ENCODE results near the gene MFSD8.
"Not testable (repeated sequence)": the region's sequence is repeated elsewhere in the genome, so short reads cannot be mapped to it uniquely, and the experiment has no call there.

Gene MFSD8

GRCh38 chr4:127936974-127937373 lies 28.0 kb downstream of the MFSD8 start:
- DNase-seq (ENCODE audit: low read depth) = no peak

GRCh38 chr4:127931836-127932235 lies 33.1 kb downstream of the MFSD8 start:
- not testable (repeated sequence) for DNase-seq (ENCODE audit: low read depth)

- DNase-seq (ENCODE audit: low read depth) = no peak
These were observed 34.8 kb downstream of the MFSD8 start for GRCh38 chr4:127930175-127930574.

DNA sequence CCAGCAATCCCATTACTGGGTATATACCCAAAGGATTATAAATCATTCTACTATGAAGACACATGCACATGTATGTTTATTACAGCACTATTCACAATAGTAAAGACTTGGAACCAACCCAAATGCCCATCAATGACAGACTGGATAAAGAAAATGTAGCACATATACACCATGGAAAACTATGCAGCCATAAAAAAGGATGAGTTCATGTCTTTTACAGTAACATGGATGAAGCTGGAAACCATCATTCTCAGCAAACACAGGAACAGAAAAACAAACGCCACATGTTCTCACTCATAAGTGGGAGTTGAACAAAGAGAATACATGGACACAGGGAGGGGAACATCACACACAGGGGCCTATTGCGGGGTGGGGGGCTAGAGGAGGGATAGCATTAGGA lies 39.3 kb downstream of the MFSD8 start:
- DNase-seq (ENCODE audit: low read depth) = not testable (repeated sequence)

GRCh38 chr4:127922226-127922625 lies 42.7 kb downstream of the MFSD8 start:
- DNase-seq (ENCODE audit: low read depth) = no peak

DNA sequence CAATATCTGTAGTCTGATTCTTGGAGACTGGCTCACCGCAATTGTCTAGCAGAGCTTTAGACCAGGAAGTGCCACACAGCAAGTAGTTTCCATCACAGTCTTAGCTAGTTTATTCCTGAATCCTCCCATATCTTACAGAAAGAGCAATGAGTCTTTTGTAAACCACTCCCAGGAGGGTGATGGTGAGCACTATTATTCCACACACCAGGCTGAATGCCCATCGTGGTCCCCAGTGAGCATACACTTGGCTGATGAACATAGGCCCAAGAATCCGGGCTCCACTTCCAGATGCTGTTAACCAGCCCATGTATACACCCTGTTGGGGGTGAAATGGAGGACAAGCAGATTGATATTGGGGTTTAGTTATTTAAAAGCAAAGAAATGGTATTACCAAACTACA lies 44.5 kb downstream of the MFSD8 start:
- DNase-seq (ENCODE audit: low read depth) = no peak

DNA sequence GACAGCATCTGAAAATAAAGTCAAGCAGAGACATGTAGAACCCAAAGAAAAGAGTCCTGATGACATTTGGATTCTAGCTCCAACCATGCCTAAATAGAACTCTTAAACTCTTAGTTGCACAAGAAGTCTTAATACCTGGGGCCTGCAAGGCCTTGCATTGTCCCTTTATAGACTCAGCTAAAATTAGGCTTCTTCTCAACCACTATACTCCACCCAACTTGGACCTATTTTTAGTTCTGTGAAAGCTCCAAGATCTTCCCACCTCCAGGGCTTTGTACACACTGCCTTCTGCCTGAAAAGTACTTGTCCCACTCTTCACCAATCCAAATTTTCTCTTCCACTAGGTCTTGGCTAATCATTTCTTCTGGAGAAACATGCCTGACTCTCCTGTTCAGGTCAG lies 47.8 kb downstream of the MFSD8 start:
- no peak for DNase-seq (ENCODE audit: low read depth)

DNA sequence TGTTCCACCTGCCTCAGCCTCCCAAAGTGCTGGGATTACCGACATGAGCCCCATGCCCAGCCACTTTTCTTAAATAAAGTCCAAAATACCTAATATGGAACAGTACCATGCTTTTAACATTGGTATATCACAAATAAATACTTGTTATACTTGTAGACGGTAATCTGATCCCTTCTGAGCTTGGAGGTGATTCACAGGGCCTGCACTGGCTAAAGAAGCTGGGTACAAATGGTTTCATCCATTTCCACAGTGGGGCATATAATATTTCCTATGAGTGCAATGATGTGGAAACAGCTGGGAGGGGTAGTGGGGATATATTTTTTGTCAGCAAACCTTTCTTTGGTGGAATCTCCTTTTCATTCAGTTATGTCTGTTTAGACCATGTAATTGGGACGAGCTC lies 48.5 kb downstream of the MFSD8 start:
- DNase-seq (ENCODE audit: low read depth) = no peak

DNA sequence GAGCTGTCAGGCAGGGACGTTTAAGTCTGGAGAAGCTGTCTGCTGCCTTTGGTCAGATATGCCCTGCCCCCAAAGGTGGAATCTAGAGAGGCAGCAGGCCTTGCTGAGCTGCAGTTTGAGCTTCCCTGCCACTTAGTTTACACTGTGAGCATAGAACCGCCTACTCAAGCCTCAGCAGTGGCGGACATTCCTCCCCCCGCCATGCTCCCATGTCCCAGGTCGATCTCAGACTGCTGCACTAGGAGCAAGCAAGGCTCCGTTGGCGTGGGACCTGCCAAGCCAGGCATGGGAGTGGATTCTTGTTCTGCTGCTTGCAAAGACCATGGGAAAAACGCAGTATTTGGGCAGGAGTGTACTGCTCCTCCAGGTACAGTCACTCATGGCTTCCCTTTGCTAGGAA lies 59.9 kb downstream of the MFSD8 start:
- no peak for DNase-seq (ENCODE audit: low read depth)

- DNase-seq (ENCODE audit: low read depth) = not testable (repeated sequence)
These were observed 65.3 kb downstream of the MFSD8 start for GRCh38 chr4:127899682-127900081.

- no peak for DNase-seq (ENCODE audit: low read depth)
These were observed 68.4 kb downstream of the MFSD8 start for GRCh38 chr4:127896528-127896927.

DNA sequence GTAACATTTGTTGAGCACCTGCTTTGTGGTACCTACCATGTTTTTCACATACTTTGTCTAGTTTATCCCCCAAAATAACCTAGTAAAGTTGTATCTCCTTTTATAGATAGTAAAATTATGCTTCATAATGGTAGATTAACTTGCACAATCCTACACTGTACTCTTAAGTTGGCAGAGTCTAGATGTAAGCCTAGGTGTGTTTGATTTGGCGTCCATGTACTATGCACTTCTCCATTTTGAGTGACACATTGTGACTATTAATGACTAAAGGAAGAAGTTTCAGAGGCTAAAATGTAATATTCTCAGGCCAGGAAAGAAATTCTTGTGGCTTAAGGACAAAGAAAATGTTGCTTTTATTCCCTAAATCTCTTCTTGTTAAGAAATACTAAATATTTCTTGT lies 68.9 kb downstream of the MFSD8 start:
- DNase-seq (ENCODE audit: low read depth) = no peak

- no peak for DNase-seq (ENCODE audit: low read depth)
These were observed 75.1 kb downstream of the MFSD8 start for GRCh38 chr4:127889903-127890302.

- DNase-seq (ENCODE audit: low read depth) = no peak
These were observed 76.4 kb downstream of the MFSD8 start for GRCh38 chr4:127888559-127888958.

DNA sequence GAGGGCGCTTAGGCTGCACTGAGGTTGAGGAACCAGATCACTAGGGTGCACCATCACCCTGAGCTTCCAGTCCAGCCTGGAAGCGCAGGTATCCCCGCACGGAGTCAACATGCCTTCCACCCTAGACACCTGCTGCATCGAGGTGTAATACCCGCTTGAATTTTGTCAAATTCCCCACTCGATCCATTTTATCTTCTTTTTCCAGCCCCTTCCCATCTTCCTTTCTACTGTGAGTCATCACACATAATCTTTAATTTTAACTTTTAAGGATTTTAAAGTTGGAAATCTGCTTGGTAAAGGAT lies 83.5 kb downstream of the MFSD8 start:
- no peak for DNase-seq (ENCODE audit: low read depth)

DNA sequence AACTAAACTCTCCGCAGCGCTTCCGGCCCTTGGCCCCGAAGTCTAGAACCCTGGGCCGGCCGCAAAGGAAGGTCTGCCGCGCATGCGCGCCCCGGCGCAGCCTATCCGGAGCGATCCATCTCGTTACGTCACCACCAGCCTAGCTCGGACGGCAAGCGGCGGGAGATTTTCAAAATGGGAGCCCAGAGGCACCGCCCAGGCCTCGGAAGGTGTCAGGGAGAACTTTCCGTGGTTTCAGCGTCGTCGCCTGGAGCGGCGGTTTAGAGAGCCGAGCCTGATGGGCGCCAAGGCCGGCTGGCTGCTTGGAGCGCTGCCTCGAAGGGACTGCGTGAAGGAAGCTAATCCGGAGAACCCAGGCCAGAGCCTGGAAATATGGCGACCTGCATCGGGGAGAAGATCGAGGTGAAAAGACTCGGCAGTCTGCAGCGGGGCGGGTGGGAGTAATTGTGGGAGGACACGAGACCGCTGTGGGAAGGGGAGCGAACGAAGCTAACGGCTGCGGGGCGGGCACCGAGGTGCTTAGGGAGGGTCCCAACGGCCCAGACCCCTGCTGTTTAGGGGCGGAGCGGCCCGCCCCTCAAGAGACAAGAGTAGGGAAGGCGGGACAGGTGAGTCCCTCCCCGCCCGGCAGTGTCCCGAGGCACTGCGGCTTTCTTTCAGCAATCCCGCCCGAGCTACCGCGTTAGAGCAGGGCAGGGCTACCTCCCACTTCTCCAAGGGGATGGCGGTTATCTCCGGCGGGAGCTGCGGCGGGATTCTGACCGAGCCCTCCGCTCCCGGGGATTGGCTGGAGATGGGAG lies 84.0 kb downstream of the MFSD8 start, which contains the start of gene PLK4:
Gene PLK4 (plus strand): TSS at position 131 of the 800 bp plus-strand sequence. CDS start 242 bp downstream, at position 373.
- DNase-seq (ENCODE audit: low read depth) = peak; percentile 93

GRCh38 chr4:127875791-127876190 lies 89.2 kb downstream of the MFSD8 start:
- DNase-seq (ENCODE audit: low read depth) = no peak

DNA sequence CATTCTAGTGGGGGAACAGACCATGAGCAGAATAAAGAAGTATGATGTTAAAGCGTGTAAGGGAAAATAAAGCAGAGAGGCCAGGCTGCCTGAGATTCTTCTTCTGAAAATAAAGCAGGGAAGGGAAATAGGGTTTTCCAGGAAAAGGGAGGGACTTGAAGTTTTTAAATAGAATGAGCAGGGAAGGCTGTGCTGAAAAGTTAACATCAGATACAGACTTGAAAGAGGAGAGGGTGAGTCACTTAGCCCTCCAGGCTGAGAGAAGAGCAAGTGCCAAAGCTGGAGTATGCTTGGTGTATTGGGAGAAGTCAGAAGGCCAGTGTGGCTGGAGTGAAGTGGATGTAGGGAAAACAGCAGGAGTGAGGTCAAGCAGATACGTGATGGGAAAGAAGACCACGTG lies 94.3 kb downstream of the MFSD8 start:
- DNase-seq (ENCODE audit: low read depth) = no peak

DNA sequence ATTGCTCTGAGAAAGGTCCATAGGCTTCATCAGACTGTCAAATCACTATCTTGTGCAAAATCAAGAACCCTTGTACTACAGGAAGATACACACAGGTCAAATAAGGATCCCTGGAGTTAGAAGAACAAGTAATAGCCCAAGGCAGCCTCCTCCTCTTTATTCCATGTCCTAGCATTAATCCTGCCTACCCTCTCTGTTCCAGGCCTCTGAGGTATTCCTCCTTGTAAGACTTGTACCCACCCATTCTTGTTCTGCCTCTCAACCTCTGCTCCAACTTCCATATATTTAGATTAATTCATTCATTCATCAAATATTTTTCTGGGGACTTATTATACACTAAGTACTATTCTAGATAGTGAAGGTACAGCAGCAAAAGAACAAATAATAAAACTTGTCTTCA lies 94.7 kb downstream of the MFSD8 start:
- DNase-seq (ENCODE audit: low read depth) = no peak

DNA sequence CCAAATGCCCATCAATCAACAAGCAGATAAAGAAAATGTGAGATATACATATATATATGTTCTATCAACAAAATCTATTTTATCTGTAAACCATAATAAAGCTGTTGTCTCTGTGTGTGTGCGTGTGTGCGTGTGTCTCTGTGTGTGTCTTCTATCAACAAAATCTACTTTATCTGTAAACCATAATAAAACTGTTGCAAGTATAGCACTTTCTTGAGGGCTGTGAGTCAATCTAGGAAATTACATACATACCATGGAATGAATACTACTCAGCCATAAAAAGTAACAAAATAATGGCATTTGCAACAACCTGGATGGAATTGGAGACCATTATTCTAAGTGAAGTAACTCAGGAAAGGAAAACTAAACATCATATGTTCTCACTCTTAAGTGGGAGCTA lies 96.8 kb downstream of the MFSD8 start:
- no peak for DNase-seq (ENCODE audit: low read depth)

Measured in activated T-cell treated with anti-CD3 and anti-CD28 coated beads for 24 hours (primary cell).